Activated CD4-positive, alpha-beta T cell treated with anti-CD3 and anti-CD28 coated beads, Interleukin-2, amount 50 U/mL, for 48 hours (primary cell): ENCODE data around the gene BTBD10.

ENCODE experiments used
- DNase-seq, 2 experiments: peaks; one replicate each; pipeline ENCODE4 v3.0.0-alpha.2; 2020

Gene BTBD10

DNA sequence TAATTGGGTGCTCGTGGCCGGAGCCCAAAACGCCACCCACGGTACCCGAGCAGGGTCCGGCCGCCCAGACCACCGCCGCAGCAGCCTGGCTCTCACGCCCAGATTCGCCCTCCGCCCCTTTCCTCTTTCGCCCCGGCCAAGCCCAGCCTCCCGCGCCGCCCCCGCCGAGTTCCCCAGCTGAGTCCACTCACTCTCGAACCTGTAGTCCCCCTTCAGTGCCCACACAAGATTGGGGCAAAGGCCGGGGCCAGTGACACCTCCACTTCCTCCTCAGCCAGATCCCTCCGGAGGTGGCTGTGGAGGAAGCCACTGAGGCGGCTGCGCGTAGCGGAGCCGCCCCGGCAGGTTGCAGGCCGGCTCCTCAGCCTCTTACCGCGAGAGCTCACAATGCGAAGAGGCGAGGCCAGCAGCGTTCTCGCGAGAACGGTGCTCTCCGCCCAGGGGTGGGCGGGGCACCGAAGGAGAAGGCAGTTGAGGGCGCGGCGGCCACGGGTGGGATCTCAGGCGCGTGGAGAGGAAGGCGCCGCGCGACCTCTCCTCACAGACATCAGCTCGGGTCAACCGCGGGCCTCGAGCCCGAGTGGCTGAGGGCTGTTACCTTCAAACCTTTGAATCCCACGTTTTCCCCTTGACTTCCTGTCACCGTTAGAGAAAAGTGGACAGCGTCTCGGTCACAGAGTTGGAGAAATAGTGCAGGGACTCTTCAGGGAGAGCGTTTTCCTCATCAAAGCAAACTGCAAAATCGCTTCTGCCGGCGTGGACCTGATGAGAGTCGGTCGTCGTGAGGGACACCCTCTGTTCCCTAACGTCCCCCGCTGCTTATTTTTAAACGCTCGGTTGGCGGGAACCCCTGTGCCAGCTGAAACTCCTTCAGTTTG is at the start of gene BTBD10:
BTBD10 (minus strand) TSS at position 322 of the 878 bp plus-strand sequence. CDS start 18,098 bp downstream, outside the sequence.
- peak; percentile 88 to 90 for DNase-seq

DNA sequence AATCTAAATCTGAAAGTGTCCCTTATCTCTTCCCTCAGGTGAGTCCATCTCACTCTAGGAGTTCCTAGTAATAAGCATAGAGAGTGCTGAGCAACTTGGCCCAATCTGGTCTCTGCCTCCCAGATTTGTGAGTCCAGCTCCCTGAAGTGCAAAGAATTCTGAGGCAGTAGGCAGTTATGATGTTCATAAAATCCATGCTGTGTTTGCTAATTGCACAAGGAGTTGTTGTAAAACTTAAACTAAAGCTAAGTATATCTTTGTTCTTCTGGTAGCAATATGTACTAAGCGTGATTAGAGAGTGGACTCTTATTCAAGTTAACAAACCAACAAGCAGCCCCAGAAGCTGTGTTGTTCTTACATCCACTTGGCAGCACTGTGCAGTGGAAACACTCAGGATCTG is 40.4 kb upstream of the BTBD10 start:
- no peak for DNase-seq

DNA sequence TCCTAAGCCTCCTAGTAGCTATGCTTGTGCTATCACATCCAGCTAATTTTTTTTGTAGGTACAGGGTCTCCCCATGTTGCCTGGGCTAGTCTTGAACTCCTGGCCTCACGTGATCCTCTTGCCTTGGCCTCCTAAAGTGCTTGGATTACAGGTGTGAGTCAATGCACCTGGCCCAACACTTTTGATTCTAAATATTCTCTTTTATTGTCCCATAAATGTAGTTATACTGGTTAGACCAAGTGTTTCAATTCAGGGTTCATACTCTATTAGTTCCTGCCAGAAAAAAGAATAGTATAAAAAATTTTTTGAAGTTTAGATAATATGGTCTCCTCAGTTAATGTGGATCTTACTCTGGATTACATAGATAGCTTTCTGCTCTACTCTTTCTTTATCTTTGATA is 39.5 kb upstream of the BTBD10 start:
- DNase-seq, result no peak

DNA sequence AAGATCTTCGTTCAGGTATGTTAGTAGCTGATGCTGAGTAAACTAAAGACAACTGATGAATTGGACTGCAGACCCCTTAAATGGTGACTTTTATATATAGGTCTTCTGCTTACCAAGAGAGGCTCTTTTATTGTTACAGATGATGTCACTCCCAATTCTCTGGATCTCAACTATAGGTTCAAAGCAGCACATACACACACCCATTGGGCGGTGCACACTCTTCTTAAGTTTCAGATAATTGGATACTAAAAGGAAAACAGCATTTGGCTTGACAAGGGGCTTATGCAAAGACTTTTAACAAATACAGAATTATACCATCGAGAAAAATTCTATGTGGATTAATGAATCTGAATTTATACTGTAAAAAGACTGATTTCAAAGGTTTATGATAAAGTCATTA is 32.9 kb upstream of the BTBD10 start, which contains the start of gene PTH:
PTH (minus strand) TSS at position 69 of the 400 bp plus-strand sequence. CDS start 3,142 bp downstream, outside the sequence.
- DNase-seq, result no peak

DNA sequence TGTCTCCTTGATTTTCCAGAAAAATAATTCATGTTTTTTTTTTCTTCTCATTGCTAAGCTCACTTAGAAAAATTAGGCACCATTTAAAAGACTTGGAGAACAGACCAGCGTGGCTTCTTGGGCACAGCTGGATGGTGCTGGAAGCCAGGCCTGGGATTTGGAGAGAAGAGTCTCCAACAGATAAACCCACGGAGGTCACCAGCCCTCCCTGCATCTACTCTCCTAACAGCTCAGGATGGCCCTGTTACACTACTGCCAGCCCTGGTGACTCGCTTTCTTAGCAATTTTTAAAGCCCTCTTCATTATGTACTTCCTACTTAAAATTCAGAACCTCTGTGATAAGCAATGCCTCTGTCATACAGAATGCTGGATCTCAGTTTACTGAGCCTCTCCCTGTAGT is 31.0 kb upstream of the BTBD10 start:
- no peak for DNase-seq

DNA sequence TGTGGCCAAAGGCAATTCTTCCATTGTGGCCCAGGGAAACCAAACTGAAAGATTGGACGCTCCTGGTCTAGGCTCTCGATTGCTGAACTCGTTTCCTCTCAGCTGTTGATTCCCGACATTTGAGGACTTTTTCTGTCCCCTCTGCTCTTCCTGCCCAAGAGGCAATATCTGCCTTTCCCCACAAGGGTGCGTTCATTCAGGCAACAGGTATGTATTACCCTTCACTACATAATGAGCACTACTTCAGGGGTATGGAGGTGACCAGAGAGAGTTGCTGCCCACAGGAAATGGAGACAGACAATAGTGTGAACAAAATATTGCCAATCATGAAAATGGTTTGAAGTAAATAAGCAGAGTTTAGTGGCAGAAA is 24.6 kb upstream of the BTBD10 start:
- DNase-seq, result no peak

DNA sequence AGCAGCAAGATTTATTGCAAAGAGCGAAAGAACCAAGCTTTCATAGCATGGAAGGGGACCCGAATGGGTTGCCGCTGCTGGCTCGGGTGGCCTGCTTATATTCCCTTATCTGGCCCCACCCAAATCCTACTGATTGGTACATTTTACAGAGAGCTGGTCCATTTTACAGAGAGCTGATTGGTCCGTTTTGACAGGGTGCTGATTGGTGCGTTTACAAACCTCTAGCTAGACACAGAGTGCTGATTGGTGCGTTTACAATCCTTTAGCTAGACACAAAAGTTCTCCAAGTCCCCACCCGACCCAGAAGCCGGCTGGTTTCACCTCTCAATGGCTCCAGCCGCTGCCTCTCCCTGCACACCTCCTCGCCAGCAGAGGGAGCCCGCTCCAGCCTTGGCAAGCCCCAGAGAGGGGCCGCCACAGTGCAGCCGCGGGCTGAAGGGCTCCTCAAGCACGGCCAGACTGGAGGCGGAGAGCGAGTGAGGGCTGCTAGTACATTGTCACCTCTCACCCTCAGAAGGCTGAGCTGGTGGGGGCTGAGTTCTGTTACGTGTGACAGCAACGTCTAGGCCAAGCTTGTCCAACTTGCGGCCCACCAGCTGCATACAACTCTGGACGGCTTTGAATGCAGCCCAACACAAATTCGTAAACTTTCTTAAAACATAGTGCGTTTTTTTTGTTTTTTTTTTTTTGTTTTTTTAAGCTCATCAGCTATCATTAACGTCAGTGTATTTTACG is 24.1 kb upstream of the BTBD10 start:
- peak; percentile 51 to 63 for DNase-seq

DNA sequence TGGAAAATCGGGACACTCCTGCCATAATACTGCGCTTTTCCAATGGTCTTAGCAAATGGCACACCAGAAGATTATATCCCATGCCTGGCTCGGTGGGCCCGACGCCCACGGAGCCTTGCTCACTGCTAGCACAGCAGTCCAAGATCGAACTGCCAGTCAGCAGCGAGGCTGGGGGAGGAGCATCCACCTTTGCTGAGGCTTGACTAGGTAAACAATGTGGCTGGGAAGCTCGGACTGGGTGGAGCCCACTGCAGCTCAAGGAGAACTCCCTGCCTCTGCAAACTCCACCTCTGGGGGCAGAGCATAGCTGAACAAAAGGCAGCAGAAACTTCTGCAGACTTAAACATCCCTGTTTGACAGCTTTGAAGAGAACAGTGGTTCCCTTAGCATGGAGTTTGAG is 17.2 kb upstream of the BTBD10 start:
- no peak for DNase-seq

DNA sequence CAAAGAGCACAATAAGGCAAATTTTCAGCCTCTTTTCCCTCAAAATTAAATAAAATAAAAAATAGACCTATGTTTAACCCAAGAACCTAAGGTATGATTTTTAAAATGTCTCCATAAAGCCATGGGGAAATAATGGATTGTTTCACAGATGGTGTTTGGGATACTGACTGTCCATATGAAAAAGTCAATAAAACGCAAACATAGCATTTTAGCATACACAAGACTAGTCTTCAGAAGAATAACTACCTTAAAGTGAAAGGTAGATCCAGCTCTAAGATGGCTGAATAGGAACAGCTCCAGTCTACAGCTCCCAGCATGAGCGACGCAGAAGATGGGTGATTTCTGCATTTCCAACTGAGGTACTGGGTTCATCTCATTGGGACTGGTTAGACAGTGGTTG is 16.7 kb upstream of the BTBD10 start:
- DNase-seq, result no peak

DNA sequence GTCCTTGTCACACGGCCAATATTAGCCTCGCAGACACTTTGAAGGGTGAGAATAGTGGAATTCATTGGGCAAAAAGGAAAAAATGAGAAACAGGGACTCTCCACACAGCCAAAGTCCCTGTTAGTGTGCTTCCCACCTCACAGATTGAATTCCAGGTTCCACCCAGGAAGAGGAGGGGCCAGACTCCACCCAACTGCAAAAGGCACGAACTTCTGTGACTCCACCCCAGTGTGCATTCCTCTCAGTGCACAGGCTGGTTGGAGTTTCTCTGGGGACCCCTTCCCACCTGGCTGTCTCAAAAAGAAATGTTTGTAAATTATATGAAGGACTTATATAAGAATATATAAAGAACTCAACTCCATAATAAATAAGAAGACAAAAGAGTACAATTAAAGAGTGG is 12.1 kb upstream of the BTBD10 start:
- no peak for DNase-seq

DNA sequence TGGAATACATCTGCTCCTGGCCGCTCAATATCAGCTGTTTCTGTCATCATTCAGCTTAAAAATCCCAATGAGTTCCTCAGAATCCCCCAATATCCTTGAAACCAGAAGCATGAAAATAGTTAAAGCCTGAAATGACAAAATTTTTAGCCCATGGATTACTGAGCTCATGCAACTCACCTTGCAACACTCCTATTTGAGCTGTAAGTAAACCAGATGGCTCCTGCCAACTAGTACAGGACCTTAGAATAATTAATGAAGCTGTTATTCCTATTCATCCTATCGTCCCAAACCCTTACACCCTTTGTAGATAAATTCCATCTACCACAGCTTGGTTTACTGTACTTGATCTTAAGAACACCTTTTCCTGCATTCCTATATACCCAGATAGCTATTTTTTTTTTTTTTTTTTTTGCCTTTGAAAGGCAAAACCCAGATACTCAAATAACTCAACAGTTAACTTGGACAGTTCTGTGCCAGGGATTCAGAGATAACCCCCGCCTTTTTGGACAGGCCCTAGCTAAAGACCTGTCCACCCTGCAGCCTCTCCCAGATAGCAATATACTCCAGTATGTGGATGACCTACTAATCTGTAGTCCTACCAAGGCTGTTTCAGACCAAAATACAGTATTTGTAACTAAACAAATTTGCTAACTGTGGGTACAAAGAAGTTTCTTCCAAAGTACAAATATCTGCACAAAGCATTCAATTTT is 10.1 kb upstream of the BTBD10 start:
- no peak for DNase-seq

DNA sequence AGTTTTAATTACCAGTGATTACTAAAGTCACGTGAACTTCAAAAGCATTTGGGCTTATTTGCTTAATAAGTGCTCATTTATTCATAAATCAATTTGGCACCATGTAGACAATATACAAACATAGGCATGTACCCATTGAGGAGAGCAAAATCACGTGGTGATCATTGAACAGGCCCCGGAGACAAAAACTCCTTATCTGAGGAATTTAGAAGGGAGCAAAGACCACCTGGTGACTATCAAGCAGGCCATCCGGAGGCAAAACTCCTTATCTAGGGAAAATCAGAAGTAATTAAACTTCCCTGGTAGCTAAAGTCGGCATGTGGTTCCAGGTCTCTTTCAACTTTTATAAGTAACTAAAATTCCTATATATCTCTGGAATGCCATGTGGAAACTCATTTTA is 5.7 kb upstream of the BTBD10 start:
- no peak for DNase-seq

DNA sequence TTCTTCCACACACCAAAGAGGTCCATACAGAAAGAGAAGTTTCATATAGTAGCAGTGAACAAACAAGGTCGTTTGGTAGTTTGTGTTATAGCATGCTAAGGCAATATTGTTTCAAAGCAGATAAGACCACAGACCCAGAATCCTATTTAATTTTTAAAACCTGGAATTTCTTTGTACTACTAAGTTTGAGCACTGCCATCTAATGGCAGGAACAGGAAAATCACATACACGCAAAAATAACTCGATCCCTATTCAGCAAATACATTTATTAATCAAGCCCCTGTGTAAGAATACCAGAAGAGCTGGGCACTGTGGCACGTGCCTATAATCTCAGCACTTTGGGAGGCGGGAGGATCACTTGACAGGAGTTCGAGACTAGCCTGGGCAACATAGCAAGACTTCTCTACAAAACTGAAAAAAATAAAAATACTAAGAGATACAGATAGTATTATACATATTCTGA is 2.9 kb upstream of the BTBD10 start:
- DNase-seq, result no peak

DNA sequence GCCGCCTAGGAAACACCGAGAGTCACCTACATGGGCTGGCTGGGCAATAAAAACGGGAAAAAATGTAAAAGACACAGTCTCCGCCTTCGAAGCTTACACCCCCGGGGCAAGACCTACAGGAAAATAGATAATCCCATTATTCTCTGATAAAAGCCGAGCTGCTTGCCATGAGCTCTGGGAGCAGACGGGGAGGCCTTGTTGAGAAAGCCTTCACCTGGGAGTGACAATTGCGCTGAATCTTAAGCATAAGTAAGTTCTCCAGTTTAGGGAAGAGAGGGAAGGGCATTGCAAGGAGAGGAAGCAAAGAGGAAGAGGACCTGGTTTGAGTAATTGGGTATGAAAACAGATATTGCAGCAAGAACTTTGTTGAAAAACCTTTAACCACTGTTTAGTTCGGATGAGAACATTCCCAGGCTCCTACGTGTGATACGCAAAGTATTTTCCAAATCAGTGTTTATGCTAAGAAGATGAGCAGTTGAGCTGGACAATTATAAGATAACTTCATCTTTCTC is 813 bp upstream of the BTBD10 start:
- DNase-seq, result no peak

DNA sequence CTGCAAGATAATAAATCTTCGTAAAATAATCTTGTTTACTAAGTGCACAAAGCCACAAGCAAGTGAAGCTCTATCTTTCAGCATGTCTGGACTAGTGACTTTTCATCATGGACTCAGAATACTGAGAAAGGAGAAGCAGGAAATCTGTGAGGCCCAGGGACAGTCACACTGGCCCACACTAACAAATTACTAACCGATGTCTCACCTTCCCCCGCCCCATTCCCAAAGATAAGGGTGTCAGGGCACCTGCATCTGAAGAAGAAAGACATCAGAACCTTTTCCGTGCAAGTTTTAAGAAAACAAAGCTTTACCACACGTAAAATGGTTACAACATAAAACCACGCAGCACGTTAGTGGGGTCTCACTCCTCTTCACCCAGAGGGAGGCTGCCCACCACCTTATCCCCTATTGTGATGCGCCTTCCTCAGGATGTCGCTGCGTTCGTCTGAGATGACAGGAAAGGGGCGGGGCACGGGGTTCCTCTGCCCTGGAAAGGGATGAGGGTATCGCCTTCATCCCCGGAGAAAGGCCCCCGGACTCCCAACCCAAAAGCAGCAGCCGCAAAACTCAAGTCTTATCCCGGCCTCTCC is 616 bp downstream of the BTBD10 start:
- peak; percentile 70 to 81 for DNase-seq

DNA sequence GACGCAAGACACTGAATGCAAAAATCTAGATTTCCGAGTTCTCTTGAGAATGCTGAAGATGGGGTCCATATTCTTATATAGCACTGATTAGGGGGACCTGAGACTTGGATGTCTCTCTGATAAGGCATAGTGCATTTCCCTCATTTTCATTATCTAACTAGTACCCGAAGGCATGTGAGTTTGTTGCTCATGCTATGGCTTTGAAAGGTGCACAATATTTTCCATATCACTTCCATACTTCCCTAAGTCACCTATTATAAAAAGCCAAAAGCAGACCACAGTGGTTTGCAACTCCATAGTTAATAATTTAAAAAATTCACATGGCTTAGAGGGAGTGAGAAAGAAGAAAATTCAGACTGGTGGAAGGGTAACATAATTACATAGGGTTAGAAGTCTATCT is 1.7 kb downstream of the BTBD10 start:
- DNase-seq, result no peak

DNA sequence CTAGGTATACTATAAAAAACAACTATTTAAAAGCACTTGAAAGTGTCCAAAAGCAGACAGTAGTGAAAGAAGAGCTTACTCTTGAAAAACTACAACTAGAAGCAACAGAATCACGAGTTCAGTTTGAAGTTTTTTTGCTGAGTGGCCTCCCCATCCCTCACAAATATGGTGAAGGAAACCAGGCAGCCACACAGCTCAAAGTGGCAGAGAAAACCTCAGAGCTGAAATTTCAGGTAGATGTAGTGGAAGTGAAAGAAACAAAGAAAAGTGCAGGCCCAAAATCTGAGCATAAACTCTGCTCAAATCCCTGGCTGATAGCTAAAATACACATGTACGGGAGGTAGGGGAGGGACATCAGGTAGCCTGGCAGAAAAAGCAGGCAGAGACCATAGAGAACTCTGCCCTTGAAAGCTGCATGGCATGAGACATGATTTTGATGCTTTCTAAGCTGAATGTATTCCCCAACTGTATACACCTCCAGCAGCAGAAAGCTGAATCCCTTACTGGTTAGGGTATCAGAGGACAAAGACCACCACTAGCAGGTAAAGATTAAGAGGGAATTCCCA is 12.1 kb downstream of the BTBD10 start:
- DNase-seq, result no peak

DNA sequence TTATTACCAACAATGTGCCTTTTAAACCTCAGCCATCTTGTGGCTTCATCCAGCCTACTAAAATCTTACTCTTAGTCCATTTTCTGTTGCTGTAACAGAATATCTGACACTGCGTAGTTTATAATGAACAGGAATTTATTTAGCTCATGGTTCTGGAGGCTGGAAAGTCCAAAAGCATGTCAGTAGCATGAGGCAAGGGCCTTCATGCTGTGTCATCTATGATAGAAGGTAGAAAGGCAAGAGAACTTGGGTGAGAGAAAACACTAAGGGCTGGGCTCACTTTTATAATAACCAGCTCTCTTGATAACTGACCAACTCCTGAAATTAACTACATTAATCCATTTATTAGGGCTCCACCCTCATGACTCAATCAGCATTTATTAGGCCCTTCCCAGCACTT is 13.5 kb downstream of the BTBD10 start:
- DNase-seq, result no peak

DNA sequence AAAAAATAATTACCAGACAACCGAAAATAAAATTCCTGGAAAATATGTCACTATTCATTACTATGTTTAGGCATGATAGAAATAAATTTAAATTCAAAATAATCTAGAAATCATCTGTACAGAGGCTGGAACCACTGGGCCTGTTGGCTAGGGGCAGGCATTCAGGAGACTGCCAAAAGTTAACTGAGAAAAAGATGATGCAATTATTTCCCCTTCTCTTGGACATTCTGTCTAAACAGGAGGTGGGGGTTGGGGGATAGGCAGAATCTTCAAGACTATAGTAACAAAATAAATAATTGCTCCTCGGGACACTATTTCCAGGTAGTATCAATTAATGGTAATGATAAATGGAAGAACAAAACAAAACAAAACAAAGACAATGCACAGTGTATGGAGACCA is 14.1 kb downstream of the BTBD10 start:
- DNase-seq, result no peak

DNA sequence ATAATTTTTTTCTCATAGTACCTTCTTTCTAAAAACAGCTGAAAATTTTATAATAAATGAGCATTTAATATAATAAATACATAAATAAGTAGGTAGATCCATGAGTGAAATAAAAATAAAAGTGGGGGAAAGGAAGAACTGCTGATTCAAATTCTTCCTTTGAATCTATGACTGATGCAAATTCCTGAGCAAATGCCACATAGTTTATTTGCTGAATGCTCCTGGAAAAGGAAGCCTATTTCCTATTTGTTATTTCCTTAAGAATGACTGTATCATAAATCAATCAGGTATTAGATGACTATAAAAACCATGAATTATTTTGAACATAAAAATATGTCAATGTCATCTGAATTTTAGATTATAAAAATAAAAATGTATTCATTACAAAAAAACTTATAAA is 16.6 kb downstream of the BTBD10 start:
- no peak for DNase-seq

DNA sequence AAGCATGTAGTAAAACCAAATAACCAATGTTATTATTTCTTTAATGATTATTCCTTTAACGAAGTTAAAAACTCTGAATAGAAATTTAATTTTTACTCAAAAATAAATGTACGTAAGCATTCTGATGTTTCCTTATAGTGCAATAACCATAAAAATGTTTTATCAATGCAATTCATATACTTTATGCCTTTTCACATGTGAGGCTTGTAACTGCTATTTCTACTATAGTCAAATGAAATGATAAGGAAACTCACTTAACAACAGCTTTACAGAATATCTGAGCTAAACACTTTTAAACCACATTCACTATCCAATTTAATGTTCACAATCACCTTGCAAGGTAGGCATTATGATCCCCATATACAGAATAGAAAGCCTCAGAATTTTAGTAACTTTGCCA is 17.4 kb downstream of the BTBD10 start:
- no peak for DNase-seq

DNA sequence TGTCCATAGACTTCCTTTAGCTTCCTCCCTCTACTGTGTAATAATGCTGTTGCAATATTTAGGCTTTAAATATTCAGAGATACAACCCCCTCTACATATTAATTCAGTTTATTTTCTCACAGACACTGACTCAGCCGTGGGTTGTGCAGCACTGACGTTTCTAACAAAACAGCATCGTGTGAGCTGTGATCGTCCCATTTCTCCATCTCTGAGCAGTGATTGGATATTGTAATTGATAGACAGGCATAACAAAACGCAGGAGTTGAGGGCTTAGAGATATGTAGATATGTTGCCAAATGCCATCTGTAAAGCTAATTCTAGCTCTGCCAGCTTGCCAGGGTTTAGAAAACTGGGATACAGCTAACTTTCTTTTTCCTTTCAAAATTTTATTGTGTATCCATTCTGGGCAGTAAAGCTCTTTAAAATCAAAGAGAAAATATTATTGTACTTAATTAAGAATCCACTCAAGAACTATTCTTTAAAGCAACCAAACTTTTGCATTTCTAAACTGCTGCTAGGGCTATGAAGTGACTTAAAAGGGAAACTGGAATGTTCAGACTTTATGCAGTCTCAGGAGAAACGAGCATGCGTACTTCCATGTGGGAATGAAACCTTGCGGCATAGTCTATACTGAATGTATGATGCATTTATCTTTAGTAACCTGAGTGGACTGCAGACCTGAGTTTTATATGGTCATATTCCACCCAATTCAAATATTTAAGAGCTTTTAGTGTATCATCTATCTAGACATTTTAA is 22.7 kb downstream of the BTBD10 start:
- DNase-seq, result no peak
